ENCODE results near the gene INSM1.
A peak's percentile ranks its signal among the peaks of the same experiment; 100 is the strongest.

GRCh38 chr20:20407891-20408805 is 40.2 kb downstream of the INSM1 start:
- TF ChIP-seq REST (IDR thresholded peaks at IDR 0.05; ENCODE audit: low read depth), result no peak
- TF ChIP-seq MAX (IDR thresholded peaks at IDR 0.05), result no peak
- TF ChIP-seq RAD21 (IDR thresholded peaks at IDR 0.05; ENCODE audit: low read depth), result 0 out of 2 replicates have a peak, but pooled peaks have one; percentile 19
- no peak for TF ChIP-seq YY1 (IDR thresholded peaks at IDR 0.05; ENCODE audit: low read depth)
- no peak for TF ChIP-seq EP300 (IDR thresholded peaks at IDR 0.05; ENCODE audit: borderline replicate concordance)
- no peak for TF ChIP-seq CEBPB (IDR thresholded peaks at IDR 0.05)
- no peak for TF ChIP-seq CREB1 (IDR thresholded peaks at IDR 0.05; ENCODE audit: low read depth)
- no peak for TF ChIP-seq TAF1 (IDR thresholded peaks at IDR 0.05; ENCODE audit: low read depth)
- no peak for TF ChIP-seq EGR1 (IDR thresholded peaks at IDR 0.05)
- no peak for TF ChIP-seq NFIC (IDR thresholded peaks at IDR 0.05)
- TF ChIP-seq, protein P1, sequence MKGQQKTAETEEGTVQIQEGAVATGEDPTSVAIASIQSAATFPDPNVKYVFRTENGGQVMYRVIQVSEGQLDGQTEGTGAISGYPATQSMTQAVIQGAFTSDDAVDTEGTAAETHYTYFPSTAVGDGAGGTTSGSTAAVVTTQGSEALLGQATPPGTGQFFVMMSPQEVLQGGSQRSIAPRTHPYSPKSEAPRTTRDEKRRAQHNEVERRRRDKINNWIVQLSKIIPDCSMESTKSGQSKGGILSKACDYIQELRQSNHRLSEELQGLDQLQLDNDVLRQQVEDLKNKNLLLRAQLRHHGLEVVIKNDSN (IDR thresholded peaks at IDR 0.05), result no peak
- no peak for TF ChIP-seq TEAD4 (IDR thresholded peaks at IDR 0.05)

All from Ishikawa (cell line).